Activated naive CD8-positive, alpha-beta T cell treated with anti-CD3 and anti-CD28 coated beads for 36 hours (primary cell): ENCODE results near the gene AKAP6. TPM values are rescaled to one million over a fixed set of nuclear protein-coding genes. Genes with fewer than 3 reads are reported as not detected.
"Not testable (repeated sequence)": the region's sequence is repeated elsewhere in the genome, so short reads cannot be mapped to it uniquely, and the experiment has no call there.

Source experiments
- DNase-seq: peaks from one replicate; pipeline ENCODE4 v3.0.0; 2021
- H3K27ac Mint-ChIP-seq: one replicate; pipeline ENCODE4 v1.8.0; 2022; ENCODE audit warnings: mild to moderate bottlenecking, moderate library complexity, mixed read lengths
- H3K27me3 Mint-ChIP-seq: one replicate; pipeline ENCODE4 v1.8.0; 2022; ENCODE audit warnings: mild to moderate bottlenecking, mixed read lengths
- H3K36me3 Mint-ChIP-seq: one replicate; pipeline ENCODE4 v1.8.0; 2021; ENCODE audit warnings: mild to moderate bottlenecking, mixed read lengths
- H3K4me1 Mint-ChIP-seq: one replicate; pipeline ENCODE4 v1.8.0; 2021; ENCODE audit warnings: mixed read lengths
- H3K4me3 Mint-ChIP-seq: one replicate; pipeline ENCODE4 v1.8.0; 2022; ENCODE audit warnings: mild to moderate bottlenecking, moderate library complexity, mixed read lengths
- H3K9me3 Mint-ChIP-seq: one replicate; pipeline ENCODE4 v1.8.0; 2022; ENCODE audit warnings: mixed read lengths
- total RNA-seq, 2 experiments: library from RNA; stranded (reverse); gene quantifications; one replicate each; pipeline ENCODE4 v1.2.3, GENCODE V29; 2021

Gene AKAP6
- total RNA-seq, 2 experiments from 2014 or later = 1.3 to 2.1 TPM

DNA sequence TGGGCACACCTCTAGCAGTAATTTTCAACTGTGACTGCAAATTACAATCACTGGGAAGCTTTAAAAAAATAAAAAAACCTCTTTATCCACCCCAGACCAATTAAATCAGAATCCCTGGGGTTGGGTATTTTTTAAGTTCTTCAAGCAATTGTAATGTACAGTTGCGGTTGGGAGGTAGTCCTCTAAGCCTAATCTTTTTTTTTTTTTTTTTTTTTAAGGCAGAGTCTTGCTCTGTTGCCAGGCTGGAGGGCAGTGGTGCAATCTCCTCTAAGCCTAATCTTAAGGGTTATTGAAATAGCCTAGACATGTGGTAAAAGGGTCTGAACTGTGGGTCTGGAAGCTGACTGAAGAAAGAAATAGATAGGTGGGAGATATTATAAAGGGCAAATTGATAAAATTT lies 230.5 kb downstream of the AKAP6 start:
- Mint-ChIP-seq H3K36me3 (no peaks in the 10 kb centered on the region), H3K27ac (no peak overlapping the region), H3K9me3 (no peaks in the 10 kb centered on the region), H3K4me1 (peaks cover 4% of the 10 kb centered on the region), H3K27me3 (no peaks in the 10 kb centered on the region), H3K4me3 (no peak overlapping the region)
- DNase-seq = no peak

DNA sequence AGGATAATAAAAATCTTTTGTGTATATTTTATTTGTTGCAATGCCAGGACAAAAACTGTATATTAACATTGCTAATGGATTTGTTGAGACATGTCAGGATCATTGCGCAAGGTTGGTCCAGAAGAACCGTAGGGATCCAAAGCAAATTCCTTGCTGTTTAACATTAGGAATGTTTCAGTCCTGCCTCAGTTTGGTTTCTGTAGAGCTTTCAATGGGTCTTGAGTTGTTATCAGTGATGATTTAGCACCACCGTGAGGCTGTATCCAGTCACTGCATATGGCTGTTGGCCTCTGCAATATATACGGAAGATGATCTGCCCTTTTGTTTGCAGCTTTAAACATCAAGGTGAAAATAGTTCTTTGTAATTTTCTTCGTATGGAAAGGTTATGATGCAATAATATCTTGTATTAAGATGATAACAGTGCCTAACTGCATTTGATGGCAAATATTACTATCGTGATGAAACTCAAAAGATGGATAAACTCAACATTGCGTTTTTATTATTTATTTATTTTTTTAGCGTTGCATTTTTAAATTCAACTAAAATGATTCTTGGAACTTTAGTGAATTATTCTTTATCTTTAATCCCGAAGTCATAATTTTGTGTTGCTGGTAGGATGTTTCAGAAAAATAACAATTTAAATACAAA lies 231.2 kb downstream of the AKAP6 start:
- no peak overlapping the region for H3K4me3 Mint-ChIP-seq
- H3K27me3 Mint-ChIP-seq = no peaks in the 10 kb centered on the region
- peak; percentile 2 for DNase-seq
- H3K27ac Mint-ChIP-seq = no peak overlapping the region
- H3K36me3 Mint-ChIP-seq = no peaks in the 10 kb centered on the region
- H3K4me1 Mint-ChIP-seq = peaks cover 11% of the 10 kb centered on the region
- H3K9me3 Mint-ChIP-seq = no peaks in the 10 kb centered on the region

DNA sequence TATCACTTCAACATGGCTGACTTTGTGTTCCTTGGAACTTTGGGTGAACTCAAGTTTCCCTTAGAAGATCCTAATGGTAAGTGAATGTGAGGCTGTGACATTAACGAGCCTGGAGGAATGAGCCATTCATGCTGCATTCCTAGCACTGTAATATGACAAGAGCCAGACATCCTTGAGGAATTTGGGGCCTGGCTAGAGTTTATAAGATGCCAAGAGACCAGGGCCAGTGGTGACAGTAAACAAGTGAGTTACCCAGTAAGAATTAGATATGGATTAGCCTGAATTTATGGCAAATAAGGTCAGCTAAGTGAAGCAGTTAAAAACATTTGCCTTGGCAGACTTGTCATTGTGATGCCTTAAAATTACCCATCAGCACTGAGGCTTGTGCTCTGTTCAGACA lies 232.4 kb downstream of the AKAP6 start:
- Mint-ChIP-seq H3K27ac (no peak overlapping the region), H3K9me3 (no peaks in the 10 kb centered on the region), H3K36me3 (no peaks in the 10 kb centered on the region), H3K27me3 (no peaks in the 10 kb centered on the region), H3K4me3 (no peak overlapping the region), H3K4me1 (peaks cover 14% of the 10 kb centered on the region)
- DNase-seq = no peak

DNA sequence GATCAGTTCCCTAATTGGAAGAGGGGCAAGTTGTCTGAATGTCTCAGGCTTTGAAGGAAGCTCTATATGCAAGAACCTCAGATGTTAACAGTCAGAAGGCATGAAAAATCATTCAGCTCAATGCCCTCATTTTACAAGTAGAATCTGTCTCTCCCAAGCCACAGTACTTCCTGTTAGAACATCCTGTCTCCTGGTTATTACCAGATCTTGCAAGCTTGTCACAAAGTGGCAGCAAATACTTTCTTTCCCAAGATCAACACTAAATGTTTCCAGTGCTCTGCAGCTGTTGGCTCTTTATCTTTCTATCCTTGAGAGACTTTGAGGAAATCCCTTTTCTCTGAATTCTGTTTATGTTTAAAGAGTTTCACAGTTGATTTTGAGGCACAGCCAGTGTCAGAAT lies 235.5 kb downstream of the AKAP6 start:
- H3K9me3 Mint-ChIP-seq = no peaks in the 10 kb centered on the region
- no peak for DNase-seq
- H3K27ac Mint-ChIP-seq = no peak overlapping the region
- H3K4me3 Mint-ChIP-seq = no peak overlapping the region
- H3K36me3 Mint-ChIP-seq = no peaks in the 10 kb centered on the region
- H3K4me1 Mint-ChIP-seq = peaks cover 14% of the 10 kb centered on the region
- no peaks in the 10 kb centered on the region for H3K27me3 Mint-ChIP-seq

DNA sequence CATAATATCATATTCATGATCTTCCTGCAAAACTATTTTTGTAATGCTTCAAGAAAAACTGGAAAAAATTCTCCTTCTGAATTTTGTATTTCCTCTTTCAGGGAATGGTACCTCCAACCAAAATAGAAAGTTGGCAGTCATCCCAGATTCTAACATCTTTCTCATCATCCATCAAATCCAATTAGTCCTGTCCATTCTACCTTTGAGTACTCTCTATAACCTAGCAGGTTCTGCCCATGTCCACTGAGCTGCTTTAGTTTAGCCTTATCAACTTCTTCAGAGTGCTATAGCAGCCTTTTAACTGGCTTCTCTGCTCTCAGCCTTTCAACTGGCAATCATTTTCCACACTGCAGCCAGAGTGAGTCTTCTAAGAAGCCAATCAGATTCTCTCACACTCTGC lies 236.2 kb downstream of the AKAP6 start:
- H3K4me3 Mint-ChIP-seq = no peak overlapping the region

DNA sequence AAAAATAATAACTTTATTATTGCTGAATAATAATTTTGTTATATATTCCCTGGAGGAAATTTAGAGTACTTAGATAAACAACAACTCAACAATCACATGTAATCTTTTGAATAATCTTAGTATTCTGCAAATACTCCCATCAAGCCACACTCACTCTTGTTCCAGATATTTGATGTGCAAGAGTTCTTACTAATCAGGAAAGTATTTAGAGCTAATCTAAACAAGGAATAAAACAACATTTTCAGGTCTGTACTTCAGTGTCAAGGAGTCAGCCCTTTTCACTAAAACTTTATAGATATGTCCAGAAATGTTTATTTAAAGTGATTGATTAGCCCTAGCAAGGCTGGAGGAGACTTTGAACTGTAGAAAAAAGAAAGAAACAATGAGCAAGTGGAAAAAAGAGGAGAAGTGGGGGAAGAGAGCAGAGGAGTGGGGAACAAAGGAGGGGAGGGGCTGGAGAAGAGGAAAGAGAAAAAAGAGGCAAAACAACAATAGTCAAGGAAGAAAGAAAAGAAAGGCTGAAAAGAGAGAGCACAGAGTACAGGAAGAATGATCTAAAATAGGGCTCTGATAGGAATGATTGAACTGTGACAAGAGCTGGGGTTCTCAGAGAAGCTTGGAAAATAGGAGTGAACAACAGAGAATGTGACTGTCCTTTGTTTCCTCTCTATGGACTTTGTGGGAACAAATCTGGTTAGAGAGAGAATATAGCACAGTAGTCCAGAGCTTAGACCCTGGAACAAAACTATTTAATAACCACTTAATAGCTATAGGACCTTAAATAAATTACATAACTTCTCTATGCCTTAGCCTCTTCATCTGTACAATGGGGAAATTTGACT lies 238.7 kb downstream of the AKAP6 start:
- DNase-seq = no peak
- peaks cover 14% of the 10 kb centered on the region for H3K4me1 Mint-ChIP-seq
- H3K27ac Mint-ChIP-seq = no peak overlapping the region
- H3K4me3 Mint-ChIP-seq = no peak overlapping the region
- H3K36me3 Mint-ChIP-seq = no peaks in the 10 kb centered on the region
- no peaks in the 10 kb centered on the region for H3K9me3 Mint-ChIP-seq
- H3K27me3 Mint-ChIP-seq = no peaks in the 10 kb centered on the region

More for the DNA sequence above, 236.2 kb downstream of the AKAP6 start:
- H3K4me1 Mint-ChIP-seq = peaks cover 14% of the 10 kb centered on the region
- H3K27me3 Mint-ChIP-seq = no peaks in the 10 kb centered on the region
- no peak for DNase-seq
- no peaks in the 10 kb centered on the region for H3K9me3 Mint-ChIP-seq
- no peaks in the 10 kb centered on the region for H3K36me3 Mint-ChIP-seq
- no peak overlapping the region for H3K27ac Mint-ChIP-seq

DNA sequence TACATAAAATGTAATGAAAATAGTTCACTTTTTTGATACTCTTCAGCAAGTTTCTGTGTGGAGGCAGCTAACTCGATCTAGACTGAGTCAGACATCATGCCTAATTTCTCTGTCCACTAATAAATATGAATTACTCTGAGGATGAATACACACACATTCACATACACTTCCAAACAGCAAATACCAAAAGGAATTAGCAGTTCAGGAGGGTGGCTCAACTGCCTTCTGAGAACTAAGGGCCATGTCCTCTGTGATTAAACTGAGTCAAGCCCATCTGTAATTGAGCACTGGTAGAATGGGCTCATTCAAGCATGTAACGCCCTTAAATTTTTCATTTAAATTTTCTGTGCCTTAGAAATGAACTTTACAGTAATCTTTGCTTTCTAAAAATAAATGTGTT lies 242.5 kb downstream of the AKAP6 start:
- Mint-ChIP-seq H3K4me3 (no peak overlapping the region), H3K27me3 (no peaks in the 10 kb centered on the region), H3K36me3 (no peaks in the 10 kb centered on the region), H3K9me3 (no peaks in the 10 kb centered on the region), H3K4me1 (no peaks in the 10 kb centered on the region), H3K27ac (no peak overlapping the region)
- DNase-seq = no peak

DNA sequence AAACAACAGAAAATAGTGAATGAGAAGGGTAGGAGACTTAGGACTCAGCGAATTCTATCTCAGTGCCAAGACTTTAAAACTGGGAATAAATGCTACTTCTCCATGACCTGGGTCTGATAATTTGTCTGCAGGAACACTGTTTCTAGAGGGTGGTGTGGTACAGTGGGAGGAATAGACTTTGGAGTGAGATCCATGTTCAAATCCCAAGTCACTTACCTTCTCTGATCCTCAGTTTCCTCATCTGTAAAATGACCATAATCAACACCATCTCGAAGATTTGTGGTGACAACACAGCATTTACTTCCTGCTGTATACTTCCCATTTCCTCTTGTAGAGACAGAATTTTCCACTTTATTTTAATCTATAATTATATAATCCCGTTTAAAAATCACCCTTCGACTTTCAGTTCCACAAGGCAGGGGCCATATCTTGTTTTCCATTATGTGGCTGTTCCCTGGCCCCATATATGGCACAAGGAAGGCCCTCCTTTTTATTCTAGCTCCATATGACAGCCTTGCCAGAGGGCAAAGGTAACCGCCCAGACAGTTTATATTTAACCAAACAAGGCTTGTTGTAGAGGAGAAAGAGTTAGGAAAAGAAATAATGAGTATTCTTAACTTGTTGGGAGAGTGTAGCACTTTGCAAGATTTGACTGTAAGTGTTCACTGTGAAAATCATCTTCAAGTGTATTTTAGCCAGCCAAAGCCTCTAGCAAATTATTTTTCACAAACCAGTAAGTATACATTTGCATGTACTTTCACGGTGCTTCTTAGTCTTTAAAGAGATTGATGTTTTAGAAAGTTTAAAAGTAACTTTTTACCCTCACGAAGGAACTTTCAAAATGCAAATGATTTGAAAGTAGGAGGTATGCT lies 243.1 kb downstream of the AKAP6 start:
- DNase-seq = no peak
- Mint-ChIP-seq H3K27me3 (no peaks in the 10 kb centered on the region), H3K4me3 (no peak overlapping the region), H3K9me3 (no peaks in the 10 kb centered on the region), H3K36me3 (no peaks in the 10 kb centered on the region), H3K4me1 (no peaks in the 10 kb centered on the region), H3K27ac (no peak overlapping the region)

DNA sequence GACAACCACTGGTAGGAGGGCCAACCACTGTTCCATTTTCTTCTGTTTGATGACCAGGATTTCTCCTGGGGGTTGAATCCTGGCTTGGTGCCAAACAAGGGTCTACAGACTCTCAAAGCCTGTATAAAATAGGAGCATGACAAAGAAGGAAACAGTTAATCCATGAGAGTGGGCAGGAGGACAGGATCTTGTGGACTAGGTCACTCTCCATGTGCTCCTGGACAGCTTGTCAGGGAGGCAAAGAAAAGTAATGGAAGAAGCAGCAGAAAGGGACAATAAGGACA lies 243.7 kb downstream of the AKAP6 start:
- no peak for DNase-seq
- Mint-ChIP-seq H3K4me1 (no peaks in the 10 kb centered on the region), H3K27me3 (no peaks in the 10 kb centered on the region), H3K4me3 (no peak overlapping the region), H3K36me3 (no peaks in the 10 kb centered on the region), H3K27ac (no peak overlapping the region), H3K9me3 (no peaks in the 10 kb centered on the region)

DNA sequence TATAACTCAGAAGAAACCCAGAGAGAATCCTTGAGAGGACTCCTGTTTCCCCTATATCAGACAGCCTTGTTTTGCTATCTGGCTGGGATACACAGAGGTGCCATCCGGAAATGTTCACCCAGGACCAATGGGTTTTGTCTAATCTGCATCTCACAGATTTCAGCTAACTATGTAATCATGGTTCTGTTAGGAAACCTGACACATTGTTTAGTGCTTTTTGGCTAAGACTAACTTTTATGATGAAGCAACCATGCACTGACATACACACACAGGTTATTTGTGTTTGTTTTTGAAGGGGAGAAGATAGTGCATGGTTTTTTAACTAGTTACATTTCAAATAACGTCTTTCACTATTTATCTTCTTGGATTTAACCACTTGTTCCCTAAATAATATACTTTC lies 245.2 kb downstream of the AKAP6 start:
- Mint-ChIP-seq H3K9me3 (no peaks in the 10 kb centered on the region), H3K27me3 (no peaks in the 10 kb centered on the region), H3K4me3 (no peak overlapping the region), H3K36me3 (no peaks in the 10 kb centered on the region), H3K4me1 (no peaks in the 10 kb centered on the region), H3K27ac (no peak overlapping the region)
- no peak for DNase-seq

DNA sequence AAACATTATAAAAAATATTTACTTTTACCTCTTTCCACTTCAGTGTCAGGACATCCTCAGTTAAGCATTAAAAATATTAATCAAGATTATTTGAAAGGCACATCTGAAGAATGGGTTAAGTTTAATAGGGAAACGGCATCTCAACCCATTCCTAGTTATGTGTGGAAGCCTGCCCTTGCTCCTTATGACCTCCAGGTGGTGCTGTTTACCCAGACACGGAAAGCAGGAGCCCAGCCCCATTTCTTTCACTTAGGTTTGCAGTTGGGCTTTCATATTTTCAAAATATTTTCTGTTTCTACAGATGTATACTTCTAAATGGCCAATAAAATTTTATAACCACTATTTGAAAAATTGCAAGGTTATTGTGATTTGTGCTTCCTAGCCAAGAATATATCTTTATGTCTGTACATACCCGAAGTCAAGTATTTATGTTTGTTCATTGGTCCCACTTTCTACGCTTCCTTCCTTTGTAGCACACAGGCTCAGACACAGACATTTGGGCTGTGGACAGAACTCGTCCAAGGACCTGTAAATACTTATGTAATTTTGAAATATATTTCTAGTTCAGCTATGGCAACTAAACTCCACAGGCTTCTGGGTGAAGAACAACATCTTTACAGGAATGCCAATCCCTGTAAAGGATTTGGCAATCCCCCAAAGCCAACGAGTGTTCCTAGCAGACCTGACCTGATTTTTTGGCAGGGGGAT lies 247.1 kb downstream of the AKAP6 start:
- H3K4me3 Mint-ChIP-seq = no peak overlapping the region
- H3K27me3 Mint-ChIP-seq = no peaks in the 10 kb centered on the region
- H3K9me3 Mint-ChIP-seq = no peaks in the 10 kb centered on the region
- H3K27ac Mint-ChIP-seq = no peak overlapping the region
- H3K4me1 Mint-ChIP-seq = no peaks in the 10 kb centered on the region
- no peak for DNase-seq
- H3K36me3 Mint-ChIP-seq = no peaks in the 10 kb centered on the region

DNA sequence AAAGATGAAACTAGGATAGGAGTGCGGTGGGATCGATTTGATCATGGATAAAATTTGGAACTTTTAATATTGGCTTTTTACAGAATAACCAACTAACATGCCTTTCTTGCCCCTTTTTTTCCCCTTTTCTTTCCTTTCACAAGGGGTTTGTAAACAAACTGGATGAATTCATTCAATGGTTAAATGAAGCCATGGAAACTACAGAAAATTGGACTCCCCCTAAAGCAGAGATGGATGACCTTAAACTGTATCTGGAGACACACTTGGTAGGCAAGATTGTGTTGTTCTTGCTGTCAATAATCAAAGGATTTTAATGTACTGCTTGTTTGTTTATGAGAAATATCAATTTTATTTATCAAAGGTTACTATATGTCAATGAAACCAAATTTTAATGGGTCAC lies 247.9 kb downstream of the AKAP6 start:
- Mint-ChIP-seq H3K27ac (no peak overlapping the region), H3K4me3 (no peak overlapping the region), H3K4me1 (no peaks in the 10 kb centered on the region), H3K36me3 (no peaks in the 10 kb centered on the region), H3K9me3 (no peaks in the 10 kb centered on the region), H3K27me3 (no peaks in the 10 kb centered on the region)
- no peak for DNase-seq

DNA sequence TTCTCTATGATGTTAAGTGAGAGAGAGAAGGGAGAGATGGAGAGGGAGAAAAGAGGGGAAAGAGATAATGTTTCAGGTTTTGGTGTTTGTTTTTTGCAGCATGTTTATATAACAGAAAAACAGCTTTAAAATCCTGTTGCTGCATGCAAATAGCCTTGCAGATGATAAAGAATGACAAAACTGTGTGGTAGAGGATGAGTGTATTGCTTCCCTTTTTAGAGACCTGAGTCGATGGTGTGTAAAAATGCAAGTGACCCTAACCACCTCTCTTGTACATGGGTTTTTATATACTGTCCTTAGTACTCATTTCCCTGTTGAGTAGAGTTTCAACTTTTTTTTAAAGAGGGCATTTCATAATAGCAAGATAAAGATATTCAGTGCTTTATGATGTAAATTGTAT lies 249.1 kb downstream of the AKAP6 start:
- Mint-ChIP-seq H3K9me3 (no peaks in the 10 kb centered on the region), H3K4me1 (no peaks in the 10 kb centered on the region), H3K36me3 (no peaks in the 10 kb centered on the region), H3K4me3 (no peak overlapping the region), H3K27me3 (no peaks in the 10 kb centered on the region), H3K27ac (no peak overlapping the region)
- DNase-seq = no peak

DNA sequence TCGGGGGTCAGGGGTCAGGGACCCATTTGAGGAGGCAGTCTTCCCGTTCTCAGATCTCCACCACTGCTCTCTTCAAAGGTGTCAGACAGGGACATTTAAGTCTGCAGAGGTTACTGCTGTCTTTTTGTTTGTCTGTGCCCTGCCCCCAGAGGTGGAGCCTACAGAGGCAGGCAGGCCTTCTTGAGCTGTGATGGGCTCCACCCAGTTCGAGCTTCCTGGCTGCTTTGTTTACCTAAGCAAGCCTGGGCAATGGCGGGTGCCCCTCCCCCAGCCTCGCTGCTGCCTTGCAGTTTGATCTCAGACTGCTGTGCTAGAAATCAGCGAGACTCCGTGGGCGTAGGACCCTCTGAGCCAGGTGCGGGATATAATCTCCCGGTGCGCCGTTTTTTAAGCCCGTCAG lies 254.3 kb downstream of the AKAP6 start:
- not testable (repeated sequence) for H3K36me3 Mint-ChIP-seq, H3K9me3 Mint-ChIP-seq, H3K4me1 Mint-ChIP-seq, H3K27ac Mint-ChIP-seq, H3K4me3 Mint-ChIP-seq, DNase-seq, H3K27me3 Mint-ChIP-seq

DNA sequence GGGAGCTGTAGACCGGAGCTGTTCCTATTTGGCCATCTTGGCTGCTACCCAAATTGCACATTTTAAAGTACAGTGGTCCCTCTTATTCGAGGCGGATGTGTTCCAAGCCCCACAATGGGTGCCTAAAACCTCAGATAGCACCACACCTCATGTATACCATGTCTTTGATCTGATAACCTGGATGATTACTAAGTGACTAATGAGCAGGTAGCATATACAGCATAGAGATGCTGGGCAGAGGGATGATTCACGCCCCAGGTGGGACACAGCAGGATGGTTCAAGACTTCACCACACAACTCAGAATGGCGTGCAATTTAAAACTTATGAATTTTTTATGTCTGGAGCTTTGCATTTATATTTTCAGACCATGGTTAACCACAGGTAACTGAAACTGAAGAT lies 255.0 kb downstream of the AKAP6 start:
- no peaks in the 10 kb centered on the region for H3K27me3 Mint-ChIP-seq
- peaks cover 2% of the 10 kb centered on the region for H3K9me3 Mint-ChIP-seq
- H3K36me3 Mint-ChIP-seq = no peaks in the 10 kb centered on the region
- no peaks in the 10 kb centered on the region for H3K4me1 Mint-ChIP-seq
- no peak for DNase-seq
- H3K27ac Mint-ChIP-seq = no peak overlapping the region
- no peak overlapping the region for H3K4me3 Mint-ChIP-seq
